Naive thymus-derived CD4-positive, alpha-beta T cell (primary cell): Measurements from ENCODE around the gene PAGE4. TPM values are rescaled to one million over a fixed set of nuclear protein-coding genes. Genes with fewer than 3 reads are reported as not detected.

ENCODE experiments used
- ATAC-seq: fragments of 150-1000 bp; cut with Tn5 transposase; 2 replicates; pipeline ENCODE4 v1.10.0; 2021; ENCODE audit warnings: mild to moderate bottlenecking, moderate library complexity
- CTCF ChIA-PET: fragments of 350-600 bp; sonication (Branson Sonifier 250); formaldehyde crosslinking; loops from one replicate; lab custom pipeline; 2021; ENCODE audit warnings: antibody characterized with exemption; lab: Charles Lee
- POLR2A ChIA-PET: fragments of 350-600 bp; sonication (Branson Sonifier 250); formaldehyde crosslinking; loops from one replicate; lab custom pipeline; 2021; ENCODE audit warnings: antibody characterized with exemption, inconsistent platforms; lab: Charles Lee
- DNase-seq, 9 donors: peaks; one replicate each; pipeline versions ENCODE4 v3.0.0 to v3.0.0-alpha.2; 2020 to 2022; ENCODE audit warnings: mixed read lengths in 1 of 9
- H3K27ac ChIP-seq: one replicate; pipeline ENCODE4 v1.7.0; 2013; ENCODE audit warnings: mild to moderate bottlenecking, low read depth, low read length, moderate library complexity
- H3K27me3 ChIP-seq, 2 donors: one replicate each; pipeline ENCODE4 v1.7.0; 2013; ENCODE audit warnings: low read length in 2 of 2, mild to moderate bottlenecking in 2 of 2, moderate library complexity in 2 of 2; ENCODE audit not compliant: control insufficient read depth in 2 of 2, insufficient read depth in 2 of 2
- H3K36me3 ChIP-seq, 3 experiments: 1 replicate in 2 of 3; 2 replicates in 1 of 3; pipeline ENCODE4 v1.7.0; 2013; ENCODE audit warnings: low read length in 3 of 3, mild to moderate bottlenecking in 3 of 3, moderate library complexity in 1 of 3; ENCODE audit not compliant: insufficient read depth in 3 of 3, control insufficient read depth in 2 of 3
- H3K4me1 ChIP-seq, 2 donors: one replicate each; pipeline ENCODE4 v1.7.0; 2013; ENCODE audit warnings: low read length in 2 of 2, mild to moderate bottlenecking in 2 of 2, moderate library complexity in 1 of 2; ENCODE audit not compliant: control insufficient read depth in 2 of 2, insufficient read depth in 2 of 2
- H3K4me3 ChIP-seq: 2 replicates; pipeline ENCODE4 v1.7.0; 2013; ENCODE audit warnings: mild to moderate bottlenecking, low read length
- H3K9me3 ChIP-seq, 3 experiments: 1 replicate in 2 of 3; 2 replicates in 1 of 3; pipeline ENCODE4 v1.7.0; 2013; ENCODE audit warnings: low read length in 3 of 3; ENCODE audit not compliant: control insufficient read depth in 2 of 3
- H3K27ac Mint-ChIP-seq, 9 donors: one replicate each; pipeline ENCODE4 v1.8.0; 2020 to 2022; ENCODE audit warnings: mixed read lengths in 9 of 9, mild to moderate bottlenecking in 8 of 9, moderate library complexity in 5 of 9, inconsistent platforms in 2 of 9
- H3K27me3 Mint-ChIP-seq, 5 donors: one replicate each; pipeline ENCODE4 v1.8.0; 2021 to 2022; ENCODE audit warnings: mixed read lengths in 5 of 5, mild to moderate bottlenecking in 1 of 5
- H3K36me3 Mint-ChIP-seq, 5 donors: one replicate each; pipeline ENCODE4 v1.8.0; 2020 to 2022; ENCODE audit warnings: mixed read lengths in 5 of 5, mild to moderate bottlenecking in 3 of 5, inconsistent platforms in 1 of 5
- H3K4me1 Mint-ChIP-seq, 7 donors: one replicate each; pipeline ENCODE4 v1.8.0; 2020 to 2022; ENCODE audit warnings: mixed read lengths in 7 of 7, mild to moderate bottlenecking in 3 of 7, inconsistent platforms in 1 of 7
- H3K4me3 Mint-ChIP-seq, 10 donors: one replicate each; pipeline ENCODE4 v1.8.0; 2020 to 2022; ENCODE audit warnings: mild to moderate bottlenecking in 10 of 10, mixed read lengths in 10 of 10, moderate library complexity in 6 of 10, inconsistent platforms in 2 of 10
- H3K9me3 Mint-ChIP-seq, 11 donors: one replicate each; pipeline ENCODE4 v1.8.0; 2020 to 2022; ENCODE audit warnings: mixed read lengths in 11 of 11, mild to moderate bottlenecking in 4 of 11, inconsistent platforms in 1 of 11, moderate library complexity in 1 of 11
- intact Hi-C, 2 donors: fragments of 100-400 bp; cut with micrococcal nuclease; formaldehyde crosslinking; loops; one replicate each; pipeline ENCODE4 v1.15.1; 2023
- polyA plus RNA-seq, 2 donors: library from polyadenylated mRNA; unstranded; fragments of 300-500 nt; fragmentation: Illumina TruSeq; gene quantifications; one replicate each; pipeline ENCODE4 v1.2.3, GENCODE V29; 2021
- total RNA-seq, 6 experiments: library from RNA in 5 of 6; stranded (reverse) in 5 of 6; gene quantifications; 1 replicate in 5 of 6; 2 replicates in 1 of 6; pipeline ENCODE4 v1.2.3 and lab custom pipeline; 2021 to 2026

Gene PAGE4
- total and polyA plus RNA-seq, 7 experiments from 2014 or later: not detected

- Histone ChIP-seq H3K9me3 (no peaks in the 10 kb centered on the region), H3K27ac (no peak overlapping the region), H3K4me1 (no peaks in the 10 kb centered on the region), H3K27me3 (no peaks in the 10 kb centered on the region), H3K4me3 (no peak overlapping the region), H3K36me3 (no peaks in the 10 kb centered on the region)
- H3K27me3 Mint-ChIP-seq: peaks cover 0 to 9% (median 0%) of the 10 kb centered on the region in 5 donors
- no peaks in the 10 kb centered on the region for H3K4me1 Mint-ChIP-seq
- ChIA-PET POLR2A (no interaction called here), CTCF (no interaction called here)
- intact Hi-C loops: no loop called here
- no peaks in the 10 kb centered on the region for H3K36me3 Mint-ChIP-seq
- DNase-seq (no peak), ATAC-seq (no peak)
- H3K4me3 Mint-ChIP-seq: no peak overlapping the region
- peak overlapping the region in 1 of 9 donors; percentile 48 for H3K27ac Mint-ChIP-seq
- peaks cover 0 to 3% (median 0%) of the 10 kb centered on the region in 11 donors for H3K9me3 Mint-ChIP-seq
Observed at GRCh38 chrX:49862093-49862492, 33.0 kb downstream of the PAGE4 start.

- ChIA-PET POLR2A (no interaction called here), CTCF (no interaction called here)
- intact Hi-C loops: no loop called here
- Mint-ChIP-seq H3K4me1 (no peaks in the 10 kb centered on the region), H3K27me3 (peaks cover 0 to 22% (median 3%) of the 10 kb centered on the region in 5 donors), H3K9me3 (peaks cover 0 to 3% (median 0%) of the 10 kb centered on the region in 11 donors), H3K27ac (no peak overlapping the region), H3K36me3 (no peaks in the 10 kb centered on the region), H3K4me3 (no peak overlapping the region)
- Histone ChIP-seq H3K27ac (no peak overlapping the region), H3K4me3 (no peak overlapping the region), H3K9me3 (no peaks in the 10 kb centered on the region), H3K4me1 (no peaks in the 10 kb centered on the region), H3K27me3 (no peaks in the 10 kb centered on the region), H3K36me3 (no peaks in the 10 kb centered on the region)
- DNase-seq (no peak), ATAC-seq (no peak)
Observed at GRCh38 chrX:49868739-49869138, 39.6 kb downstream of the PAGE4 start.

DNA sequence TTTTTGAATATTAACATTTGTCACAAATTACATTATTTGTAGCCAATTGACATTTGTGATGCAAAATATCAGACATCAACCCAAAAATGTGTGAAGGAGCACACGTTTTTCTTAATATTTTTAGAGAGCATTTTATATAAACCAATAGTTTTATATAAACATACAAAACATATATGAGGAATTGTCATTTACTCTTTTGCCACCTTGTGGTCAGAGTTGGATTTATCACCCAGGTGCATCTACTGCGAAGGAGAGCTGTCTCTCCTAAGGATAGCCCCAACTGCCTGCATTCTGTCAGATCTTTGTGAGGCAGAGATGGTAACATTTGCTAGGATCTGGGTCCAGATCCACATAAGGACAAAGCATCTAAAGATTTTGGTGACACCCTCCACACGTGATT, 47.6 kb downstream of the PAGE4 start:
- no peaks in the 10 kb centered on the region for H3K9me3 ChIP-seq
- peak overlapping the region; percentile 12 for H3K27ac ChIP-seq
- intact Hi-C loops: loop anchor here (1.0 to 5.0 kb wide), 6 partner anchors 115 to 1521 kb away; partner anchors contain the start of gene MAGIX (in 1 of the 2)
- Mint-ChIP-seq H3K27ac (peak overlapping the region in 7 of 9 donors; percentile 25 to 85 (median 64)), H3K27me3 (no peaks in the 10 kb centered on the region), H3K4me3 (peak overlapping the region in 6 of 10 donors; percentile 7 to 68 (median 36)), H3K36me3 (no peaks in the 10 kb centered on the region), H3K4me1 (peaks cover 3 to 30% (median 22%) of the 10 kb centered on the region in 7 donors), H3K9me3 (no peaks in the 10 kb centered on the region)
- no peak overlapping the region for H3K4me3 ChIP-seq
- DNase-seq (peak in 7 of 9 donors; percentile 8 to 43 (median 24)), ATAC-seq (no peak)
- ChIA-PET POLR2A (no interaction called here), CTCF (no interaction called here)
- H3K27me3 ChIP-seq: no peaks in the 10 kb centered on the region
- H3K4me1 ChIP-seq: peaks cover 10 to 19% of the 10 kb centered on the region in 2 donors
- no peaks in the 10 kb centered on the region for H3K36me3 ChIP-seq

- DNase-seq (no peak), ATAC-seq (no peak)
- intact Hi-C loops: loop anchor here (5.0 kb wide), 4 partner anchors 605 to 1520 kb away; partner anchors contain the start of gene MAGIX (in 1 of the 2)
- Mint-ChIP-seq H3K27me3 (no peaks in the 10 kb centered on the region), H3K36me3 (no peaks in the 10 kb centered on the region), H3K27ac (peak overlapping the region; percentile 23 to 92 (median 64)), H3K4me1 (peaks cover 6 to 37% (median 27%) of the 10 kb centered on the region in 7 donors), H3K4me3 (peak overlapping the region in 3 of 10 donors; percentile 42 to 83 (median 66)), H3K9me3 (no peaks in the 10 kb centered on the region)
- no peaks in the 10 kb centered on the region for H3K27me3 ChIP-seq
- no peaks in the 10 kb centered on the region for H3K36me3 ChIP-seq
- H3K9me3 ChIP-seq: no peaks in the 10 kb centered on the region
- H3K4me3 ChIP-seq: no peak overlapping the region
- POLR2A ChIA-PET: no interaction called here
- H3K27ac ChIP-seq: peak overlapping the region; percentile 21
- CTCF ChIA-PET: interaction anchor here (0.5 kb wide), 1 partner anchor 114 kb away, joined by 3 read pairs; no protein-coding TSS in a partner anchor
- H3K4me1 ChIP-seq: peaks cover 10 to 19% of the 10 kb centered on the region in 2 donors
Observed at GRCh38 chrX:49877397-49878101, 48.4 kb downstream of the PAGE4 start.

DNA sequence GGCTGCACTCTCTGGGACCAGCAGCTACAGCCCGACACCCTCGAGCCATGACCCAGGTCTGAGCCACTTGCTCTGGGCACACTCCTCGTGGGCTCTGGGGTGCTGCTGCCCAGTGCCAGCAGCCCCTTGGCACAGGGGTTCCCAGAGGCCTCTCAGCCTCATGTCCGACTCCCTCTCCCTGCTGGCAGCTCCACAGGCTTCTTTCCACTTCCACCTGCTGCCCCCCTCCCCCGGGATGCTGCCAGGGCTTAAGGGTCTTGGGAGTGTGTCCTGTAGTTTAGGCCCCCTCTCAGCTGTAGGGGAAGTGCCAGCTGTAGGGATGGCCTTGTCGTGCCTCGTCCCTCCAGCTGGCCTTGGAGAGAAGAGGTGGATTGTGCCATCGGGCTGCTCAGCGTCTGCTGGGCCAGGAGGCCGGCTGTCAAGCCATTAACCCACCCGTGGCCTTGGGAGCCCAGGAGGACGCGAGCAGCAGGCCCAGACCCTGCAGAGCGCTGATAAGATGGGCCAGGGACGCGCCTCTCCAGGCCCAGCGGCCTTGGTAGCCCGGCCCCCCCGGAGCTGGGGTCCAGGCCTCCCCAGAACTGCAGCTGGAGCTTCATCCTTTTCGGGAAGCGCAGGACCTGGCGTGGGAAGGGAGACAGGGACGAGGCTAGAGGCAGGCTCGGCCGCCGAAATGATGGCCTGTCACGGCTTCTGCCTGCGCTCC, 49.2 kb downstream of the PAGE4 start:
- H3K4me1 ChIP-seq: peaks cover 10 to 19% of the 10 kb centered on the region in 2 donors
- H3K36me3 Mint-ChIP-seq: no peaks in the 10 kb centered on the region
- no peaks in the 10 kb centered on the region for H3K9me3 ChIP-seq
- DNase-seq: no peak
- ATAC-seq: no peak
- ChIA-PET POLR2A (no interaction called here), CTCF (interaction anchor here (0.5 to 1.3 kb wide), 2 partner anchors 44 to 115 kb away, joined by 3 to 5 read pairs; partner anchors contain the start of gene CLCN5)
- H3K9me3 Mint-ChIP-seq: no peaks in the 10 kb centered on the region
- H3K4me1 Mint-ChIP-seq: peaks cover 6 to 43% (median 33%) of the 10 kb centered on the region in 7 donors
- peak overlapping the region in 9 of 10 donors; percentile 77 to 88 (median 83) for H3K4me3 Mint-ChIP-seq
- H3K27me3 Mint-ChIP-seq: no peaks in the 10 kb centered on the region
- peak overlapping the region in 7 of 9 donors; percentile 63 to 89 (median 79) for H3K27ac Mint-ChIP-seq
- no peaks in the 10 kb centered on the region for H3K36me3 ChIP-seq
- peak overlapping the region; percentile 65 for H3K27ac ChIP-seq
- intact Hi-C loops: loop anchor here (5.0 kb wide), 4 partner anchors 606 to 1519 kb away; partner anchors contain the start of gene MAGIX (in 1 of the 2)
- no peaks in the 10 kb centered on the region for H3K27me3 ChIP-seq
- H3K4me3 ChIP-seq: no peak overlapping the region

GRCh38 chrX:49878834-49879655, 49.9 kb downstream of the PAGE4 start, which contains the start of gene USP27X:
TSS of gene USP27X (plus strand) at chrX:49879484. CDS start at chrX:49880308, 824 bp downstream.
- no peaks in the 10 kb centered on the region for H3K9me3 Mint-ChIP-seq
- Histone ChIP-seq H3K4me3 (peak within 1 kb of the TSS; percentile 60), H3K27ac (peak within 1 kb of the TSS; percentile 65), H3K36me3 (no peaks in the 10 kb centered on the region), H3K4me1 (peaks cover 10 to 19% of the 10 kb centered on the region in 2 donors), H3K27me3 (no peaks in the 10 kb centered on the region), H3K9me3 (no peaks in the 10 kb centered on the region)
- peaks cover 6 to 47% (median 36%) of the 10 kb centered on the region in 7 donors for H3K4me1 Mint-ChIP-seq
- ChIA-PET CTCF (interaction anchor here (0.9 to 1.3 kb wide), 2 partner anchors 38 to 43 kb away, joined by 3 to 5 read pairs; partner anchors contain the start of gene CLCN5), POLR2A (no interaction called here)
- H3K36me3 Mint-ChIP-seq: peaks cover 0 to under 1% (median 0%) of the 10 kb centered on the region in 5 donors
- peak within 1 kb of the TSS; percentile 63 to 89 (median 74) for H3K27ac Mint-ChIP-seq
- intact Hi-C loops: loop anchor here (1.0 to 5.0 kb wide), 7 partner anchors 43 to 1518 kb away; partner anchors contain the start of genes CLCN5 (in 2 of the 2), CCNB3 (in 1 of the 2), MAGIX (in 1 of the 2) and PPP1R3F (in 1 of the 2)
- DNase-seq: peak; percentile 60 to 82 (median 71)
- H3K4me3 Mint-ChIP-seq: peak within 1 kb of the TSS; percentile 81 to 91 (median 86)
- peak; percentile 96 for ATAC-seq
- no peaks in the 10 kb centered on the region for H3K27me3 Mint-ChIP-seq
